Natural killer cell (primary cell): ENCODE measurements around the gene FOLR3. TPM values are rescaled to one million over a fixed set of nuclear protein-coding genes. Genes with fewer than 3 reads are reported as not detected.

Experiments
- ATAC-seq, 3 donors: fragments of 150-1000 bp in 2 of 3; fragments of 200-7000 bp in 1 of 3; cut with Tn5 transposase; 1 replicate in 1 of 3; 2 replicates in 2 of 3; pipeline ENCODE4 v1.10.0; 2021; ENCODE audit warnings: mild to moderate bottlenecking in 2 of 3, moderate library complexity in 2 of 3
- DNase-seq, 2 donors: peaks; one replicate each; pipeline versions ENCODE4 v3.0.0 to v3.0.0-alpha.2; 2013 to 2021; ENCODE audit warnings: mixed read lengths in 1 of 2
- H3K27ac ChIP-seq: one replicate; pipeline ENCODE4 v1.5.1; 2013; ENCODE audit warnings: mild to moderate bottlenecking, low read length
- H3K27me3 ChIP-seq: one replicate; pipeline ENCODE4 v1.6.1; 2013; ENCODE audit warnings: low read length; ENCODE audit not compliant: control insufficient read depth, insufficient read depth
- H3K36me3 ChIP-seq: one replicate; pipeline ENCODE4 v1.6.1; 2013; ENCODE audit warnings: low read length; ENCODE audit not compliant: control insufficient read depth, insufficient read depth
- H3K4me1 ChIP-seq: one replicate; pipeline ENCODE4 v1.6.1; 2013; ENCODE audit warnings: low read length; ENCODE audit not compliant: control insufficient read depth, insufficient read depth
- H3K4me3 ChIP-seq: one replicate; pipeline ENCODE4 v1.5.1; 2013; ENCODE audit warnings: low read length
- H3K9me3 ChIP-seq: one replicate; pipeline ENCODE4 v1.6.1; 2013; ENCODE audit warnings: low read length; ENCODE audit not compliant: control insufficient read depth, insufficient read depth
- H3K27ac Mint-ChIP-seq, 2 donors: one replicate each; pipeline ENCODE4 v1.8.0; 2022; ENCODE audit warnings: mild to moderate bottlenecking in 2 of 2, mixed read lengths in 2 of 2, moderate library complexity in 1 of 2
- H3K27me3 Mint-ChIP-seq, 2 donors: one replicate each; pipeline ENCODE4 v1.8.0; 2022; ENCODE audit warnings: low read depth in 2 of 2, mixed read lengths in 2 of 2
- H3K36me3 Mint-ChIP-seq: one replicate; pipeline ENCODE4 v1.8.0; 2022; ENCODE audit warnings: mixed read lengths
- H3K4me1 Mint-ChIP-seq, 2 donors: one replicate each; pipeline ENCODE4 v1.8.0; 2022; ENCODE audit warnings: mixed read lengths in 2 of 2
- H3K4me3 Mint-ChIP-seq: one replicate; pipeline ENCODE4 v1.8.0; 2022; ENCODE audit warnings: mild to moderate bottlenecking, moderate library complexity, mixed read lengths
- H3K9me3 Mint-ChIP-seq, 2 donors: one replicate each; pipeline ENCODE4 v1.8.0; 2022; ENCODE audit warnings: mixed read lengths in 2 of 2
- whole genome bisulfite sequencing: methylation state at CpG from one replicate; pipeline ENCODE4 v1.1.7; 2013; ENCODE audit warnings: missing lambda C conversion rate; ENCODE audit not compliant: insufficient coverage; 5-methylcytosine and 5-hydroxymethylcytosine counted together
- intact Hi-C: fragments of 100-400 bp; cut with micrococcal nuclease; formaldehyde crosslinking; loops from one replicate; pipeline ENCODE4 v1.14.2; 2022
- total RNA-seq, 4 donors: library from RNA; stranded (reverse); fragments of 120-200 nt in 1 of 4; gene quantifications; one replicate each; pipeline versions ENCODE4 v1.2.3 to v1.2.4, GENCODE V29; 2013 to 2022
- TF ChIP-seq, protein P1 (sequence below): fragments of 200-600 bp; IDR thresholded peaks from one replicate; pipeline ENCODE4 v1.8.0; 2022; ENCODE audit warnings: antibody characterized with exemption

The FOLR3 gene
- total RNA-seq, 3 donors from 2014 or later (not counting 1 experiment from before 2014, with no cell fraction given) = 1.1 TPM; not detected in 2

GRCh38 chr11:72114570-72114969 is 21.0 kb upstream of the FOLR3 start:
- Histone ChIP-seq H3K9me3 (no peaks in the 10 kb centered on the region), H3K4me1 (peaks cover 19% of the 10 kb centered on the region), H3K27ac (no peak overlapping the region), H3K27me3 (no peaks in the 10 kb centered on the region), H3K36me3 (no peaks in the 10 kb centered on the region), H3K4me3 (no peak overlapping the region)
- H3K4me1 Mint-ChIP-seq = peaks cover 20 to 24% of the 10 kb centered on the region in 2 donors
- no peak overlapping the region for H3K4me3 Mint-ChIP-seq
- 90% methylated on average over 1 of the region's 1 CpG for WGBS
- peaks cover 7 to 25% of the 10 kb centered on the region in 2 donors for H3K27me3 Mint-ChIP-seq
- H3K27ac Mint-ChIP-seq = peak overlapping the region in 1 of 2 donors; percentile 95
- no peak for DNase-seq
- TF ChIP-seq, protein P1, sequence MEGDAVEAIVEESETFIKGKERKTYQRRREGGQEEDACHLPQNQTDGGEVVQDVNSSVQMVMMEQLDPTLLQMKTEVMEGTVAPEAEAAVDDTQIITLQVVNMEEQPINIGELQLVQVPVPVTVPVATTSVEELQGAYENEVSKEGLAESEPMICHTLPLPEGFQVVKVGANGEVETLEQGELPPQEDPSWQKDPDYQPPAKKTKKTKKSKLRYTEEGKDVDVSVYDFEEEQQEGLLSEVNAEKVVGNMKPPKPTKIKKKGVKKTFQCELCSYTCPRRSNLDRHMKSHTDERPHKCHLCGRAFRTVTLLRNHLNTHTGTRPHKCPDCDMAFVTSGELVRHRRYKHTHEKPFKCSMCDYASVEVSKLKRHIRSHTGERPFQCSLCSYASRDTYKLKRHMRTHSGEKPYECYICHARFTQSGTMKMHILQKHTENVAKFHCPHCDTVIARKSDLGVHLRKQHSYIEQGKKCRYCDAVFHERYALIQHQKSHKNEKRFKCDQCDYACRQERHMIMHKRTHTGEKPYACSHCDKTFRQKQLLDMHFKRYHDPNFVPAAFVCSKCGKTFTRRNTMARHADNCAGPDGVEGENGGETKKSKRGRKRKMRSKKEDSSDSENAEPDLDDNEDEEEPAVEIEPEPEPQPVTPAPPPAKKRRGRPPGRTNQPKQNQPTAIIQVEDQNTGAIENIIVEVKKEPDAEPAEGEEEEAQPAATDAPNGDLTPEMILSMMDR = no peak
- no peak for ATAC-seq
- H3K9me3 Mint-ChIP-seq = no peaks in the 10 kb centered on the region
- no peaks in the 10 kb centered on the region for H3K36me3 Mint-ChIP-seq
- intact Hi-C loops = no loop called here

GRCh38 chr11:72116019-72116755 is 19.3 kb upstream of the FOLR3 start:
- no peaks in the 10 kb centered on the region for H3K9me3 ChIP-seq
- no peak for DNase-seq
- TF ChIP-seq, protein P1 = no peak
- Mint-ChIP-seq H3K36me3 (no peaks in the 10 kb centered on the region), H3K4me1 (peaks cover 16 to 22% of the 10 kb centered on the region in 2 donors), H3K9me3 (no peaks in the 10 kb centered on the region), H3K27ac (no peak overlapping the region), H3K27me3 (peaks cover 7 to 25% of the 10 kb centered on the region in 2 donors), H3K4me3 (no peak overlapping the region)
- H3K36me3 ChIP-seq = no peaks in the 10 kb centered on the region
- ATAC-seq = no peak
- H3K4me1 ChIP-seq = peaks cover 16% of the 10 kb centered on the region
- H3K27ac ChIP-seq = no peak overlapping the region
- WGBS = 91% methylated on average over 6 of the region's 6 CpGs
- intact Hi-C loops = no loop called here
- no peak overlapping the region for H3K4me3 ChIP-seq
- no peaks in the 10 kb centered on the region for H3K27me3 ChIP-seq

GRCh38 chr11:72119198-72119597 is 16.3 kb upstream of the FOLR3 start:
- Mint-ChIP-seq H3K4me1 (no peaks in the 10 kb centered on the region), H3K27me3 (peaks cover 10 to 20% of the 10 kb centered on the region in 2 donors), H3K27ac (no peak overlapping the region), H3K4me3 (no peak overlapping the region), H3K9me3 (no peaks in the 10 kb centered on the region), H3K36me3 (no peaks in the 10 kb centered on the region)
- TF ChIP-seq, protein P1 = no peak
- intact Hi-C loops = no loop called here
- H3K4me3 ChIP-seq = no peak overlapping the region
- no peak overlapping the region for H3K27ac ChIP-seq
- no peaks in the 10 kb centered on the region for H3K4me1 ChIP-seq
- WGBS = 71% methylated on average over 4 of the region's 6 CpGs
- no peak for DNase-seq
- H3K9me3 ChIP-seq = no peaks in the 10 kb centered on the region
- H3K36me3 ChIP-seq = no peaks in the 10 kb centered on the region
- no peaks in the 10 kb centered on the region for H3K27me3 ChIP-seq
- no peak for ATAC-seq

GRCh38 chr11:72120930-72121329 is 14.6 kb upstream of the FOLR3 start:
- no peaks in the 10 kb centered on the region for H3K36me3 ChIP-seq
- Mint-ChIP-seq H3K27ac (no peak overlapping the region), H3K36me3 (no peaks in the 10 kb centered on the region), H3K27me3 (peaks cover 9 to 10% of the 10 kb centered on the region in 2 donors), H3K4me1 (no peaks in the 10 kb centered on the region), H3K9me3 (no peaks in the 10 kb centered on the region), H3K4me3 (no peak overlapping the region)
- no peak for ATAC-seq
- H3K4me1 ChIP-seq = no peaks in the 10 kb centered on the region
- TF ChIP-seq, protein P1 = no peak
- H3K27me3 ChIP-seq = no peaks in the 10 kb centered on the region
- H3K27ac ChIP-seq = no peak overlapping the region
- no peaks in the 10 kb centered on the region for H3K9me3 ChIP-seq
- no peak overlapping the region for H3K4me3 ChIP-seq
- intact Hi-C loops = no loop called here
- no peak for DNase-seq
- 90% methylated on average over 2 of the region's 2 CpGs for WGBS
